ENCODE measurements around the gene CACNA1A.

- TF ChIP-seq POLR2A (IDR thresholded peaks at IDR 0.05; ENCODE audit: low read depth, low read length) = no peak
- no peak for TF ChIP-seq TAF1 (IDR thresholded peaks at IDR 0.05; ENCODE audit: borderline replicate concordance, low read depth, low read length)
- TF ChIP-seq POLR2AphosphoS5 (IDR thresholded peaks at IDR 0.05; ENCODE audit: low read depth, low read length) = no peak
These were observed 205.8 kb downstream of the CACNA1A start for GRCh38 chr19:13300421-13301030.
